ENCODE data around the gene UCK1.

UCK1 gene

DNA sequence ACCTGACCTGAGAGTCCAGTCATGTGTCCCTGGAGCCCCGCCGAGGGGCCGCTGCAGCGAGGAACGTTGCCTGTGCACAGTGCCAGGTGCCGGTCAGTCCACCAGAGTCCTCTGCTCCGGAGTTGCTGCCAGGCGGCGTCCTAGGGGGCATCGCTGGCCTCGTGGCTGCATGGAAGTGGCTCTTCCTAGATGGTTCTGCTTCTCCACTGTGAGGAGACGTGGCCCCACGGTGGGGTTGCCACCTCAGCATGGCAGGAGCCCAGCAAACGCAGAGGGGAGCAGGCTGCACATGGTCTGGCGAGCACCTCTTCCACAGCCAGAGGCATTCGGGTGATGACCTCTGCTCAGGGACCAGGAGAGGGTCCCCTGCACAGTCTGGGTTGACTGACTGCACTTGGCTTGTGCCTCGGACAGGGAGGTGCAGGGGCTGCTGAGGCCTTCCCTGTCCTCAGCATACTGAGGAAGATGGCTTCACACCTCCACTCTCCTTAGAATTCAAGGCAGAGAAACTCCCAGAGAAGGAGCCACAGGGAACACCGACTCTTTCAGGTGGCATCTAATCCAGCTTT lies 54.2 kb downstream of the UCK1 start:
- DNase-seq (ENCODE audit: low spot score) = no peak

DNA sequence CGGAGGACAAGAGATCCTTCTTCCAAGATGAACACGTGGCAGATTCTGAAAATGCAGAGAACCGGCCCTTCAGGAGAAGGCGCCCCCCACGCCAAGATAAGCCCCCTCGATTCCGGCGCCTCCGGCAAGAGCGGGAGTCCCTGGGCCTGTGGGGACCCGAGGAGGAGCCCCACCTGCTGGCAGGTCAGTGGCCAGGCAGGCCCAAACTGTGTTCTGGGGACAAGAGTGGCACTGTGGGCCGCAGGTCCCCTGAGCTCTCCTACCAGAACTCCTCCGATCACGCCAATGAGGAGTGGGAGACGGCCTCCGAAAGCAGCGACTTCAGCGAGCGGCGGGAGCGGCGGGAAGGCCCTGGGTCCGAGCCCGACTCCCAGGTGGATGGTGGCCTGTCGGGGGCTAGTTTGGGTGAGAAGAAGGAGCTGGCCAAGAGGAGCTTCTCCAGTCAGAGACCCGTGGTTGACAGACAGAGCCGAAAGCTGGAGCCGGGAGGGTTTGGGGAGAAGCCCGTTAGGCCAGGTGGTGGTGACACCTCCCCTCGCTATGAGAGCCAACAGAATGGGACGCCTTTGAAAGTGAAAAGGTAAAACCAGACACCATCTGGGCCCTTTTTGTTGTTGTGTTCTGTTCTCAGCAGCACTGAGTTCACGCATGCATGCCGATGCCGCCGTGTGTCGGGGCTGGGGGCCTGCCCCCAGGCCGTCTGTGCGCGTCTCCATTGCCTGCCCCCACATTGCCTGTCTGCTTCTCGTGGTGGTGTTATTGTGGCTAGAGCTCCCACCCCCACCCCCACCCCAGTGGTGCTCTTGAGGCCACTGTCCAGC lies 54.9 kb downstream of the UCK1 start:
- DNase-seq (ENCODE audit: low spot score) = no peak

DNA sequence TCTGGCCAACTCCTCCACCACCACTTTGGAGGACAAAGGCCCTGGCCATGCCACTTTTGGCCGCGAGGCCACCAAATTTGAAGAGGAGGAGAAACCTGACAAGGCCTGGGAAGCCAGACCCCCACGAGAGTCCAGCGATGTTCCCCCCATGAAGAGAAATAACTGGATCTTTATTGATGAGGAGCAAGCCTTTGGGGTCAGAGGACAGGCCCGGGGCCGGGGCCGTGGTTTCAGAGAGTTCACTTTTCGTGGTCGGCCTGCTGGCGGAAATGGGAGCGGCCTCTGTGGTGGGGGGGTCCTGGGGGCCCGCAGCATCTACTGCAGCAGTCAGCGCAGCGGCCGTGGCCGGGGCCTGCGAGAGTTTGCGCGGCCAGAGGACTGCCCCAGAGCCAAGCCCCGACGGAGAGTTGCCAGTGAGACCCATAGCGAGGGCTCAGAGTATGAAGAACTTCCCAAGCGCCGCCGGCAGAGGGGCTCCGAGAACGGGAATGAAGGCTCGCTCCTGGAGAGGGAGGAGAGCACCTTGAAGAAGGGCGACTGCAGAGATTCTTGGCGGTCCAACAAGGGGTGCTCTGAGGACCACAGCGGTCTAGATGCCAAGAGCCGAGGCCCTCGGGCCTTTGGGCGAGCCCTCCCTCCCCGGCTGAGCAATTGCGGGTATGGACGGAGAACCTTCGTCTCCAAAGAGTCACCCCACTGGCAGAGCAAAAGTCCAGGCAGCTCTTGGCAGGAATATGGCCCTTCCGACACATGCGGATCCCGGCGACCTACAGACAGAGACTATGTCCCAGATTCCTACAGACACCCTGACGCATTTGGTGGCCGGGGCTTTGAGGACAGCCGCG lies 55.7 kb downstream of the UCK1 start:
- no peak for DNase-seq (ENCODE audit: low spot score)

DNA sequence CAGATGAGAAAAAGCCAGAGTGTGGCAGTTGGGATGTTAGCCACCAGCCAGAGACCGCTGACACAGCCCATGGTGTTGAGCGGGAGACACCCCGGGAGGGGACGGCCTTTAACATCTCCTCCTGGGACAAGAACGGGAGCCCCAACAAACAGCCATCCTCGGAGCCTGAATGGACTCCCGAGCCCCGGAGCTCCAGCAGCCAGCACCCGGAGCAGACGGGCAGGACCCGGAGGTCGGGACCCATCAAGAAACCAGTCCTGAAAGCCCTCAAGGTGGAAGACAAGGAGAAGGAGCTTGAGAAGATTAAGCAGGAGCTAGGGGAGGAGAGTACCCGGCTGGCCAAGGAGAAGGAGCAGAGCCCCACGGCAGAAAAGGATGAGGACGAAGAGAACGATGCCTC lies 56.4 kb downstream of the UCK1 start:
- no peak for DNase-seq (ENCODE audit: low spot score)

DNA sequence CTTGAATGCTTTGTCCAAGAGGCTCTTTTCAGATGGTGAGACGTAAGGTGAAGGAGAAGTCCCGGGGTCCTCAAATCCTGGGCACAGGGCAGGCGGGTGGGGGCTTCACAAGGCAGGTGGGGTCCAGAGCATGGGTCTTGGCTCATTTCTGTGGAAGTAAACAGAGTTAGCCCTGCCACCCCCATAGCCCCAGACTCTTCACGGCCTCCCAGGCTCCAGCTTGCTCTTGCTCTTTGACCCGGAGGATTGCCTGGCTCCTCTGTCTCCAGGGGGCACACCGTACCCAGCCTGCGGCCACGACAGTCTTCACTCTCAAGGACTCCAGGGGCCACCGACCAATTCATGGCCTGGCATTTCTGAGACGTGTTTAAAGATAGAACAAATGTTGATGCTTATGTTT lies 57.2 kb downstream of the UCK1 start:
- DNase-seq (ENCODE audit: low spot score) = no peak
